ENCODE results near the gene MINK1. TPM values are rescaled to one million over a fixed set of nuclear protein-coding genes. Genes with fewer than 3 reads are reported as not detected.

The MINK1 gene
- total RNA-seq, 2 donors from 2014 or later: 44.0 to 45.0 TPM

DNA sequence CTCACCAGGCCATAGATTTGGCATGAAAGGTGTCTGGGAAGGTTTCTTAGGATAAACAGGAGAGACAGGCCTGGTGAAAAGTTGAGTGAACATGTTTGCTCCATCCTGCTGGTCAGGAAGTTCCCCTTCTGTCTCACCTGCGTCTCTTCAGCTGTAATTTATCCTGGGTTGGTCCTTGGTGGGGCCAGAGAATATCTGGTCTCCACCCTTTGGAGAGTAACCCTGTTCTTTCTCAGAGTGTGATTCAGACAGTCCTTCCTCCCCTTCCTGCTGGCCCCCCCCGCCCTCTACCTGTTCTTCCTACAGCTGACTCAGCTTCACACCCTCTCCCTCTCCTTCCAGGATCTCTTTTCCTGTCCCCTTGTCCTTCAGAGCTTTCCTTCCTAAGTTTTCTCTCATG is 17.1 kb downstream of the MINK1 start:
- Histone ChIP-seq H3K9me3 (no peaks in the 10 kb centered on the region), H3K27ac (no peak overlapping the region), H3K4me3 (no peak overlapping the region), H3K4me1 (ENCODE audit: control insufficient read depth in 1 of 2, low read depth in 2 of 2) (peaks cover 0 to 4% of the 10 kb centered on the region in 2 donors), H3K36me3 (no peaks in the 10 kb centered on the region), H3K27me3 (replicated peaks; ENCODE audit: insufficient read depth) (no peaks in the 10 kb centered on the region)
- TF ChIP-seq CTCF (IDR thresholded peaks at IDR 0.05): no peak
- ATAC-seq (ENCODE audit: insufficient number of reproducible peaks, low FRiP score, low read depth) (no peak), DNase-seq (ENCODE audit: low spot score) (no peak)

DNA sequence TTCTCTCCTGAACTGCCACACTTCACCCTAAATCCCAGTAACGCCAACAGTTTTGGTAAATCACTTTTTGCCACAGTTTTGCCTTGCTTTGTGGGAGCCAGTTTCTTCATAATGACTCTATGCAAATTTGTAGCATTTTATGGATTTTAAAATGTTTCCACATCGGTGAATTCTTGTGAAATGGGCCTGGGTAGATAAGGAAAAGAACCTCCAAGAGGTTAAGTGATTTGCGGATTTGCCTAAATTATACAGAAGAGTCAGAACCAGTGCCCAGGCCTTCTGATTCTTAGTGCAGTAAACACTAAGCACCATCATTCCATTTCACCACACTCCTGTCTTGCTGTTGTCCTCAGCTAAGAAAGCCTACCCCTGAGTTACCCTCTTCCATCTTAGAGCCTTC is 17.9 kb downstream of the MINK1 start:
- ATAC-seq (ENCODE audit: insufficient number of reproducible peaks, low FRiP score, low read depth): no peak
- no peak overlapping the region for H3K27ac ChIP-seq
- no peaks in the 10 kb centered on the region for H3K36me3 ChIP-seq
- no peaks in the 10 kb centered on the region for H3K27me3 ChIP-seq (replicated peaks; ENCODE audit: insufficient read depth)
- no peak for DNase-seq (ENCODE audit: low spot score)
- no peaks in the 10 kb centered on the region for H3K4me1 ChIP-seq (ENCODE audit: control insufficient read depth in 1 of 2, low read depth in 2 of 2)
- no peak for TF ChIP-seq CTCF (IDR thresholded peaks at IDR 0.05)
- no peaks in the 10 kb centered on the region for H3K9me3 ChIP-seq
- H3K4me3 ChIP-seq: no peak overlapping the region

GRCh38 chr17:4852567-4853207 is 19.5 kb downstream of the MINK1 start:
- DNase-seq (ENCODE audit: low spot score): no peak
- Histone ChIP-seq H3K4me3 (no peak overlapping the region), H3K4me1 (ENCODE audit: control insufficient read depth in 1 of 2, low read depth in 2 of 2) (peaks cover under 1 to 3% of the 10 kb centered on the region in 2 donors), H3K27ac (no peak overlapping the region), H3K27me3 (replicated peaks; ENCODE audit: insufficient read depth) (no peaks in the 10 kb centered on the region), H3K9me3 (no peaks in the 10 kb centered on the region), H3K36me3 (no peaks in the 10 kb centered on the region)
- TF ChIP-seq CTCF (IDR thresholded peaks at IDR 0.05): no peak
- no peak for ATAC-seq (ENCODE audit: insufficient number of reproducible peaks, low FRiP score, low read depth)

GRCh38 chr17:4853208-4853671 is 20.1 kb downstream of the MINK1 start:
- Histone ChIP-seq H3K36me3 (no peaks in the 10 kb centered on the region), H3K4me1 (ENCODE audit: control insufficient read depth in 1 of 2, low read depth in 2 of 2) (peaks cover 6 to 9% of the 10 kb centered on the region in 2 donors), H3K27ac (no peak overlapping the region), H3K27me3 (replicated peaks; ENCODE audit: insufficient read depth) (no peaks in the 10 kb centered on the region), H3K4me3 (no peak overlapping the region), H3K9me3 (no peaks in the 10 kb centered on the region)
- TF ChIP-seq CTCF (IDR thresholded peaks at IDR 0.05): no peak
- no peak for ATAC-seq (ENCODE audit: insufficient number of reproducible peaks, low FRiP score, low read depth)
- no peak for DNase-seq (ENCODE audit: low spot score)

- peaks cover 15 to 18% of the 10 kb centered on the region in 2 donors for H3K4me1 ChIP-seq (ENCODE audit: control insufficient read depth in 1 of 2, low read depth in 2 of 2)
- TF ChIP-seq CTCF (IDR thresholded peaks at IDR 0.05): no peak
- H3K27ac ChIP-seq: no peak overlapping the region
- DNase-seq (ENCODE audit: low spot score): no peak
- H3K36me3 ChIP-seq: no peaks in the 10 kb centered on the region
- ATAC-seq (ENCODE audit: insufficient number of reproducible peaks, low FRiP score, low read depth): no peak
- no peaks in the 10 kb centered on the region for H3K9me3 ChIP-seq
- H3K4me3 ChIP-seq: no peak overlapping the region
- H3K27me3 ChIP-seq (replicated peaks; ENCODE audit: insufficient read depth): no peaks in the 10 kb centered on the region
Measured at GRCh38 chr17:4854111-4854681, 21.1 kb downstream of the MINK1 start.

Measured in thoracic aorta (tissue), 2 donors.